ENCODE results near the gene F11R. TPM values are rescaled to one million over a fixed set of nuclear protein-coding genes. Genes with fewer than 3 reads are reported as not detected.

The F11R gene
- total and polyA plus RNA-seq, 10 of the 15 experiments (the other 5 are each of a cell fraction or from before 2014, with no cell fraction given) = 15.3 to 80.9 (median 24.3) TPM

DNA sequence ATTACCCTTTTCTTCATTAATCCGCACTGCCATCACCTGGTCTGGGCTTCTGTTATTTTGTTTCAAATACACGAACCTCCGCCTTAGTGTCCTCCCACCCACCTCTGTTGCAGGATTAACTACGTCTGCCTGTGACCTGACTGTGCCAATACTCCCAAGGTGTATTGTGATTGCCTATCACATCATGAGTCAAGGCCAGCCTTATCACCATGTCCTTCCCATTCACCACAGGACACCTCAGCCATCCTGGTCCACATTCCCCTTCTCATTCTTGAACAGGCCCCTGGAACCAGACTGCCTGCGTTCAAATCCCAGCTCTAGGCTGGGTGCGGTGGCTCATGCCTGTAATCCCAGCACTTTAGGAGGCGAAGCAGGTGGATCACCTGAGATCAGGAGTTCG lies 14.4 kb downstream of the F11R start (continued):
- TF ChIP-seq, protein P1, sequence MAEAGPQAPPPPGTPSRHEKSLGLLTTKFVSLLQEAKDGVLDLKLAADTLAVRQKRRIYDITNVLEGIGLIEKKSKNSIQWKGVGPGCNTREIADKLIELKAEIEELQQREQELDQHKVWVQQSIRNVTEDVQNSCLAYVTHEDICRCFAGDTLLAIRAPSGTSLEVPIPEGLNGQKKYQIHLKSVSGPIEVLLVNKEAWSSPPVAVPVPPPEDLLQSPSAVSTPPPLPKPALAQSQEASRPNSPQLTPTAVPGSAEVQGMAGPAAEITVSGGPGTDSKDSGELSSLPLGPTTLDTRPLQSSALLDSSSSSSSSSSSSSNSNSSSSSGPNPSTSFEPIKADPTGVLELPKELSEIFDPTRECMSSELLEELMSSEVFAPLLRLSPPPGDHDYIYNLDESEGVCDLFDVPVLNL (IDR thresholded peaks at IDR 0.05; ENCODE audit: low read depth, low read length) = no peak
- TF ChIP-seq RELA (IDR thresholded peaks at IDR 0.05; ENCODE audit: borderline replicate concordance, partially characterized antibody) = no peak

DNA sequence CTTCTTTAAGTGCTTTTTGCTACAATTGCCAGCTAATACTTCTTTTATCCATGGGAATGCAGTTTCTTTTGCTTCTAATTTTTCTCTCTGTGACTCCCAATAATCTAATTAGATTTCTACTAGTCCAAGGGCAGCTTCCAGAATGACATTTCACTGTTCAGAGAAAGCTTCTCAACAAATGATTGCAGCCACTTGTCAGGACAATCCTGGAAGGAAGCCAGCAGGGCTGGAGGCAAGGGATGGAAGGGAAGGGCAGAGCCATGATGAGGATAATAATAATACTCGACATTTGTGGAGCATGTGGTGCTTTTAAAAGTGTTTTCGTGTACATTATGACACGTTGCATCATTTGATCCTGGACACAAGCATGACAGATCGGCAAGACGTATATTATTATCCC lies 19.4 kb downstream of the F11R start:
- FAIRE-seq (no peak), ATAC-seq (no peak), DNase-seq (ENCODE audit: low read depth, low spot score) (no peak)
- WGBS (ENCODE audit: insufficient coverage, insufficient replicate concordance, low lambda C conversion rate, missing lambda C conversion rate) = 93% methylated on average over 5 of the region's 5 CpGs
- RAD21 ChIA-PET (ENCODE audit: unreplicated experiment) = interaction anchor here (1.5 kb wide), 1 partner anchor 31 kb away, joined by 3 read pairs; no protein-coding TSS in a partner anchor
- Histone ChIP-seq H3K9ac (ENCODE audit: control insufficient read depth, insufficient read depth, low read length) (no peak overlapping the region), H4K20me1 (ENCODE audit: control insufficient read depth, insufficient read depth) (no peaks in the 10 kb centered on the region), H3K27me3 (replicated peaks in 1 of 2; ENCODE audit: control insufficient read depth in 2 of 2, insufficient read depth in 2 of 2, low read length in 1 of 2) (no peaks in the 10 kb centered on the region), H3K27ac (ENCODE audit: control insufficient read depth, insufficient read depth) (no peak overlapping the region), H3K79me2 (ENCODE audit: control insufficient read depth, insufficient read depth, low read length) (peaks cover 6% of the 10 kb centered on the region), H2AFZ (ENCODE audit: control insufficient read depth, low read depth, low read length) (no peak overlapping the region), H3K4me1 (ENCODE audit: control insufficient read depth, insufficient read depth, low read length) (peaks cover 3% of the 10 kb centered on the region; the same call in 1 of the 2 replicates), H3K9me3 (replicated peaks; ENCODE audit: control insufficient read depth, insufficient read depth, low read length) (no peaks in the 10 kb centered on the region), H3K4me2 (ENCODE audit: control insufficient read depth, insufficient read depth) (no peak overlapping the region), H3K36me3 (ENCODE audit: control insufficient read depth in 2 of 2, insufficient read depth in 2 of 2, low read length in 1 of 2) (peaks cover 5 to 19% of the 10 kb centered on the region in 2 experiments; a peak in 3 of 4 replicates), H3K4me3 (no peak overlapping the region)
- BruUV-seq (replicated peaks) = no TSS peak
- in situ Hi-C loops (cut with MboI) = no loop called here
- POLR2A ChIA-PET = no interaction called here
- intact Hi-C loops (cut with micrococcal nuclease; ENCODE audit: unreplicated experiment) = no loop called here
- SMC1A ChIA-PET (ENCODE audit: uncharacterized antibody, unreplicated experiment) = interaction anchor here (1.4 to 1.5 kb wide), 2 partner anchors 11 to 136 kb away, joined by 3 to 4 read pairs; no protein-coding TSS in a partner anchor
- CTCF ChIA-PET = interaction anchor here (0.6 to 2.6 kb wide), 3 partner anchors 12 to 95 kb away, joined by 3 to 13 read pairs (median 3); no protein-coding TSS in a partner anchor
- TF ChIP-seq RELA (IDR thresholded peaks at IDR 0.05; ENCODE audit: borderline replicate concordance, partially characterized antibody) (no peak), MTA2 (IDR thresholded peaks at IDR 0.05; ENCODE audit: low read depth) (no peak), SMAD1 (IDR thresholded peaks at IDR 0.05; ENCODE audit: low read depth, partially characterized antibody) (no peak), GABPA (IDR thresholded peaks at IDR 0.05; ENCODE audit: low read depth) (no peak), CREM (IDR thresholded peaks at IDR 0.05; ENCODE audit: low read depth) (no peak), GATAD2B (conservative IDR thresholded peaks at IDR 0.05; ENCODE audit: low read depth) (no peak), CBX3 (IDR thresholded peaks at IDR 0.05; ENCODE audit: borderline replicate concordance, low read depth) (no peak), JUNB (IDR thresholded peaks at IDR 0.05) (no peak), ASH2L (IDR thresholded peaks at IDR 0.05; ENCODE audit: borderline replicate concordance, low read depth) (no peak), NR2C1 (IDR thresholded peaks at IDR 0.05) (no peak), EZH2 (IDR thresholded peaks at IDR 0.05; ENCODE audit: borderline replicate concordance, control insufficient read depth, low read depth, low read length) (no peak), NFYB (IDR thresholded peaks at IDR 0.05; ENCODE audit: insufficient read depth, low read depth, low read length) (no peak), NFIC (IDR thresholded peaks at IDR 0.05; ENCODE audit: low read depth, low read length) (no peak)
- TF ChIP-seq, protein P2, sequence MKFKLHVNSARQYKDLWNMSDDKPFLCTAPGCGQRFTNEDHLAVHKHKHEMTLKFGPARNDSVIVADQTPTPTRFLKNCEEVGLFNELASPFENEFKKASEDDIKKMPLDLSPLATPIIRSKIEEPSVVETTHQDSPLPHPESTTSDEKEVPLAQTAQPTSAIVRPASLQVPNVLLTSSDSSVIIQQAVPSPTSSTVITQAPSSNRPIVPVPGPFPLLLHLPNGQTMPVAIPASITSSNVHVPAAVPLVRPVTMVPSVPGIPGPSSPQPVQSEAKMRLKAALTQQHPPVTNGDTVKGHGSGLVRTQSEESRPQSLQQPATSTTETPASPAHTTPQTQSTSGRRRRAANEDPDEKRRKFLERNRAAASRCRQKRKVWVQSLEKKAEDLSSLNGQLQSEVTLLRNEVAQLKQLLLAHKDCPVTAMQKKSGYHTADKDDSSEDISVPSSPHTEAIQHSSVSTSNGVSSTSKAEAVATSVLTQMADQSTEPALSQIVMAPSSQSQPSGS (IDR thresholded peaks at IDR 0.05; ENCODE audit: low read length) = no peak
- TF ChIP-seq, protein P3, sequence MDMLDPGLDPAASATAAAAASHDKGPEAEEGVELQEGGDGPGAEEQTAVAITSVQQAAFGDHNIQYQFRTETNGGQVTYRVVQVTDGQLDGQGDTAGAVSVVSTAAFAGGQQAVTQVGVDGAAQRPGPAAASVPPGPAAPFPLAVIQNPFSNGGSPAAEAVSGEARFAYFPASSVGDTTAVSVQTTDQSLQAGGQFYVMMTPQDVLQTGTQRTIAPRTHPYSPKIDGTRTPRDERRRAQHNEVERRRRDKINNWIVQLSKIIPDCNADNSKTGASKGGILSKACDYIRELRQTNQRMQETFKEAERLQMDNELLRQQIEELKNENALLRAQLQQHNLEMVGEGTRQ (IDR thresholded peaks at IDR 0.05; ENCODE audit: borderline replicate concordance, low read depth, low read length) = no peak
- TF ChIP-seq, protein P4, sequence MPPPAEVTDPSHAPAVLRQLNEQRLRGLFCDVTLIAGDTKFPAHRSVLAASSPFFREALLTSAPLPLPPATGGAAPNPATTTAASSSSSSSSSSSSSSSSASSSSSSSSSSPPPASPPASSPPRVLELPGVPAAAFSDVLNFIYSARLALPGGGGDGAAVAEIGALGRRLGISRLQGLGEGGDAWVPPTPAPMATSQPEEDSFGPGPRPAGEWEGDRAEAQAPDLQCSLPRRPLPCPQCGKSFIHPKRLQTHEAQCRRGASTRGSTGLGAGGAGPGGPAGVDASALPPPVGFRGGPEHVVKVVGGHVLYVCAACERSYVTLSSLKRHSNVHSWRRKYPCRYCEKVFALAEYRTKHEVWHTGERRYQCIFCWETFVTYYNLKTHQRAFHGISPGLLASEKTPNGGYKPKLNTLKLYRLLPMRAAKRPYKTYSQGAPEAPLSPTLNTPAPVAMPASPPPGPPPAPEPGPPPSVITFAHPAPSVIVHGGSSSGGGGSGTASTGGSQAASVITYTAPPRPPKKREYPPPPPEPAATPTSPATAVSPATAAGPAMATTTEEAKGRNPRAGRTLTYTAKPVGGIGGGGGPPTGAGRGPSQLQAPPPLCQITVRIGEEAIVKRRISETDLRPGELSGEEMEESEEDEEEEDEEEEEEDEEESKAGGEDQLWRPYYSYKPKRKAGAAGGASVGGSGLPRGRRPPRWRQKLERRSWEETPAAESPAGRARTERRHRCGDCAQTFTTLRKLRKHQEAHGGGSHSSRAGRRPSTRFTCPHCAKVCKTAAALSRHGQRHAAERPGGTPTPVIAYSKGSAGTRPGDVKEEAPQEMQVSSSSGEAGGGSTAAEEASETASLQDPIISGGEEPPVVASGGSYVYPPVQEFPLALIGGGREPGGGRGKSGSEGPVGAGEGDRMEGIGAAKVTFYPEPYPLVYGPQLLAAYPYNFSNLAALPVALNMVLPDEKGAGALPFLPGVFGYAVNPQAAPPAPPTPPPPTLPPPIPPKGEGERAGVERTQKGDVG (CRISPR knock-in tag; IDR thresholded peaks at IDR 0.05) = no peak

Measured in GM12878 (cell line).